Femur (tissue), 1 donor: Measurements from ENCODE around the gene FBXL20.
A peak's percentile ranks its signal among the peaks of the same experiment; 100 is the strongest.

Experiments
- DNase-seq: peaks from one replicate; pipeline ENCODE4 v3.0.0-alpha.2; 2017

FBXL20 gene

DNA sequence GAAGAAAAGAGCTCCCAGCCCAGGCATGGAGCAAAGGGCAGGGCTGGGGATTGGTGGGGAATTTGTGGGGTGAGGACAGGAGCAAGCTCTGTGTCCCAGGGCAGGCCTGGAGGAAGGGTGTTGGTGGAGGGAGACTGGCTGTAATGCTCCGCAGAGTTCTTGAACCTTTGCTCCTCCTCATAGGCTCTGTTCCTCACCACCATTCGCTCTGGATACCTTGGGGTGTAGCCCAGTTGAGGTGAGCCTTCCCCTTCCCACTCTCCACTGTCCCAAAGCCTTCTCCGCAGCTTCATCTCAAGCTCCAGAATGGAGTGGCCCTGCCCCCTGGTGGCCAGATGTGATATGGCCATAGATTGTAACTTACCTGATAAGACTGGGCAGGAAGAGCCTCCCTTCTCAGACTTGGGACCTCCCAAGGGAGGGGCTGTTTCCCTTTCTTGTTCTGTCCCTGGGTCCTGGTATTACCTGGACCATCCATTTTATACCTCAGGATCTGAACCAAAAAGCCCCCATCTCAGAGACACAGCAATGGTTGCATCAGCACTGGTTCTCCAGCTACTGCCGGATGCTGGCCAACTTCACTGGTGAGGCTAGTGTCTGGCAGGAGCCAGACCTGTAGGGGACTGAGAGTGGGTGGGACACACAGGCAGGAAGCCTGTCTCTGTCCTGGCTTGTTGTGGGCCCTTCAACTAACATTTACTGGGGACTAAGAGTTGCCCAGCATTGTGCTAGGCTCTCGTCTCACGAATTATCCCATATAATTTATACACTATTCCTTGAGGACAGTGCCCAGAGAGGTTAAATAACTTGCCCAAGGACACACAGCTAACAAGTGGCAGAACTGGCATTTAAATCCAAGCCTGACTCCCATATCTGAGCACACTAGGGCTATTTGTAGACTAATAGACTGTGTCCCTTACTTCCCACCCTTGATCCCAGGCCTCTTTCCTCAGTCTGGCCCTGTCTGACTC, 156.5 kb downstream of the FBXL20 start:
- DNase-seq = peak; percentile 89

- peak; percentile 55 for DNase-seq
These were observed 157.3 kb downstream of the FBXL20 start for GRCh38 chr17:39244016-39244599.

DNA sequence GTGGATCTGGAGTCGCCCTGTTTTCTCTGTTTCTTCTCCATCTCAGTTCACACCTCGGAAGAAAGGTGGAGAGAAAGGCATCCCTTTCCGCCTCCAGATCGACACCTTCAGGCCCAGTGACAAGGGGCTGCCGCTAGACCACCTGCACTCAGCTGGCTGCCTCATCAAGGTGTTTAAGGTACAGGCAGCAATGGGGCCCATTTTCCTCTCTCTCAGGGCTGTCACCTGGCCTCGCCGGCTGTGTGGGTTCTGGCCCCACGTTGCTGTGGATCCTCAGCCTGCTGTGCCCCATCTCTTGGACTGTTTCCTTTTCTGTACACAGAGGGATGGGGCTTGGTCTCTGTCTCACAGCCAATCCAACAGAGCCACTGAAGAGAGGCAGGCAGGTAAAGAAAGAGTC, 158.3 kb downstream of the FBXL20 start:
- no peak for DNase-seq

- DNase-seq = no peak
These were observed 160.8 kb downstream of the FBXL20 start for GRCh38 chr17:39240631-39241030.

DNA sequence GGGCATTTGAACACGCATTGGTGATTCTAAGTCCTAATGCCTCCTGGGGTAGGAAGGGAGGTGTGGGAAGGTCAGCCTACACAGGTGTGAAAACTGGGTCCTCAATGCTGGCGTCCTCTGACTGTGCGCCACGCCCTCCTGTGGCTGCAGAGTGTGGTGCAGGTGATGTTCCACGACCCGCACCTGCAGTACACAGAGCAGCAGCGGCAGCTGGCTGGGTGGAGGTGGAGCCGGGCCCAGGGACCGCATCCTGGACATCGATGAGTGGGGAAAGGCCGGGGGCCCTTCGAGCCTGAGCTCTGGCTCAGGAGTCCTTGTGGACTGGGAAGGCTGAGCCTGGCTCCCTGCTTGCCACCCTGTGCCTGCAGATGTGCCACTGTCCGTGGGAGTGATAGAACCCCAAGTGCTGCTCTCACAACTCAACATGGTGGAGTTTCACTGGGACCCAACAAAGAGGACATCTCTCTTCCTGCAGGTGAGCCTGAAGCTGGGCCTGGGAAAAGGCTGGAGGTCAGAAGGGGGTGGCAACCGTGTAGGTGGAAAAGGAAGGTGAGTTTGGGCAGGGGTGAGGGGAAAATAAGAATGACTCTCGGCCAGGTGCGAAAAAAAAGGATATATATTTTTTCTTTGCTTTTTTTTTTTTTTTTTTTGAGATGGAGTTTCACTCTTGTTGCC, 161.6 kb downstream of the FBXL20 start:
- no peak for DNase-seq

DNA sequence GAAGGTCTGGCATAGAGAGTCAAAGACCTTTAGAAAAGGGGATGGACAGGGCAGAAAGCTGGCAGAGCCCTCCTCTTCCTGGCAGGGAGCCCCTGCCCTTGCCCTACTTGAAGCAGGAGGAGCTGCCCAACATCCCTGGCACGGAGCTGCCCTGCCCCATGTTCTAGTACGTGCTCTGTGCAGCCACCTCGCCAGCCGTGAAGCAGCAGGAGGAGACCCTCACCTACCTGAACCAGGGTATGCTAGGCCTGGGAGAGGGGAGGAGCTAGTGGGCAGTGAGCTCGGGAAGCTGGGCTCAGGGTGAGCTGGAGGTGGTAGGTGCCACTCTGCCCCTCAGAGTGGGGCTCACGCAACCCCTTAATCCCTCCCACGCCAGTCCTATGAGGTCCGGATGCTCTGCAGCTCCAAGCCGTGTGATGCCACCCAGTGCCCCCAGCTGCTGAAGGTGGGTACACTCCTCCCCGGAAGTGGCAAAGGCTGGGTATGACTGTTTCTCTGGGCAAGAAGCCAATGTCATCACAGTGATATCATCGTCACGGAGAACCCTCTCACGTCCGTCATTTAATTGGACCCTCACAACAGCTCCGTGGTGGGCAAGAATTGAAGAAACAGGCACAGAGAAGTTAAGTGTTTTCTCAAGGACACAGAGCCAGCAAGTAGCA, 163.0 kb downstream of the FBXL20 start:
- DNase-seq = no peak

- no peak for DNase-seq
These were observed 163.8 kb downstream of the FBXL20 start for GRCh38 chr17:39237586-39237985.

DNA sequence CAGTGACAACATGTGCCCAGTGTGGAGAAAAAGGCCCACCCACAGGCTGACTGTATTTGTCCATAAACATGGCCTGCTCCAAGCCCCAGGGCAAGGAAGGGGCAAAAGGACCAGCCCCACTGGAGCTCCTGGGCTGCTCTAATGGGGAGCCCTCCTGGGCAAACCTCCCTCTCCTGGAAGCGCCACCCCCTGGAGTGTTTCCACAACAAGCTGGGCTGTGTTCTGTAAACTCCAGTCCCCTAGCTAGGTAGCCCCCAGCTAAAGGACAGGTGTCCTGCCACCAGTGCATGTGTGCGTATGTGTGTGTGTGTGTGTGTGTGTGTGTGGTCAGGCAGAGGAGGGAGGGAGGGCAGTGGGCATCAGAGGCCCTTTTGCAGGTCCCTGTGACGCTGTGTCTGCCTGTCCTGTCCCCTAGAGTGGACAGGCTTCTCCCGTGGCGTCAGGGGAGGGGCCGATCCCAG, 164.4 kb downstream of the FBXL20 start:
- no peak for DNase-seq

GRCh38 chr17:39236450-39236927, 164.9 kb downstream of the FBXL20 start:
- no peak for DNase-seq

DNA sequence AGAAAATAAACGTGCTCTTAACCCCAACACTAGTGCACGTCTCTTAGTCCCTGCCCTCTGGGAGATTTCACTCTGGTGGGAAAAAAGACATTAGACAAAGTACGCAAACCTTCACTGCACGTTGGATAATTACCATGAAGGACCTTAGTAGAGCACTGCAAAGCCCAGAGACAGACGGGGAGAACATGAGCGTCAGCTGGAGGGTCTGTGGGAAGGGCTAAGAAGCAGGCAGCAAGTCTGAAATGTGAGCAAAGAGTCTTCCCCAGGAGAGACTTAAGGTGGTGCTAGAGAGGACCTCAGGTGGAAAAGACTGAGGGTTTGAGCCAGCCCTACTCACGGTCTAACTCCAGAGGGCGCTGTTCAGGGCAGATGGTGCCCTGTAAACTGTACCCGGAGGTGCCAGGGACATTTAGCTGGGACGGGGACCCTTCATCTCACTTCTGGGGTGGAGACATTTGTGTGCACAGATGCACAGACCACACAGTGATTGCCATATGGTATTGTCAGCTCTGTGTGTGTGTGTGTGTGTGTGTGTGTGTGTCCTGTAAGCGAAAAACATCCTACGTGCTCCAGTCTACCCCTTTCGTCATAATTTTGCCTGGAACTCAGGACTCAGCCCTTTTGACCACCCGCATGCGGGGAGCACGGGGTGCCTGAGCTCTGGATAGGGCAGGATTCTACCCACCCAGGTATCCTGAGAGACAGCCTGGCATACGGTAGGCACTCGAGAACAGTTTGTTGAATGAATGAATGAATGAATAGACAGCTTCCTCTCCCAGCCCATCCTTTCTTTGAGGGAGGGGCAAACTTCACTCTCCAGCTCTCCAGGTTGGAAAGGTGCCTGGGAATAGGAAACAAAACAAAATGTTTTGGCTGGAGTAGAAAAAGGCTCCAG, 165.6 kb downstream of the FBXL20 start:
- no peak for DNase-seq

DNA sequence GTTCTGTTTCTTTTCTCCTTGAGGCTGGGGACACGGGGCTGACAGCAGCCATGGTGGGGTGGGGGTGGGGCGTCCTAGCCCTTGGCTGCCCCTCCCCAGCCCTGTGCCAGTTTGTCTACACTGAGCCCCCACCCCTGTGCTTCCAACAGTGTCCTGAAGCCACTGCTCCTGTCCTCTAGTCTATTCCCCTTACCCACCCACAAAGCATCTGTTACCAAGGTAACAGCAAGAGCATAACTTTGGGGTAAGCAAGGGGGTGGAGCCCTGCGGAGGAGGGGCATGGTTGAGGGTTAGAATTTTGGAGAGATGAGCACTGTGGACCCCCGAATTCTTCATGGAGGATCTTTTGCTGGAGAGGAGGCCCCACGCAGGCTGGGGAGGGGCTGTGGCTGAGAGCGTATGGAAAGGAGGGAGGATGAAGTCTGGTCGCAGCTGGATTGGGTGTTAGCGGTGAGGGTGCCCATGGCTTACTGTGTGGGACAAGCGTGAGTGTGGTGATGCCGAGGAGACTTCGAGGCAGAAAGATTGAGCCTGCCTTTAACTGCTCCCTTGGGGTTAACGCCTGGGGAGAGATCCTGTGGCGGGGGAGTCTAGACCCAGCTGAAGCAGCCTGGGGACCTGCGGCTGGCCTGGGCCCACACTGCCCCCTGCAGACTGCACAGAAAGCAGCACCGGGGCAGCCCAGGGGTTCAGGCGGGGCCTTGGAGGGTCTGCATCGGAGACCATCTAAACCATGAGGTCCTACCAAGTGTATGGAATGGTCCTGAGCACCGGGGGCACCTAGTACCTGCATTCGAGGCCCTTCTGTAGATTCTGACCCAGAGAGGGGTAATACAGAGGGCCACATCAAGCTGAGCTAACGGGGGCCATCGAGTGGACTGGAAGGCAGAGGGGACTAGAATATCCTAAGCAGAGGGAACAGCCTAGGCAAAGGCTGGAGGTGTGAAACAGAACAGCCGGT, 169.6 kb downstream of the FBXL20 start:
- peak; percentile 67 for DNase-seq

DNA sequence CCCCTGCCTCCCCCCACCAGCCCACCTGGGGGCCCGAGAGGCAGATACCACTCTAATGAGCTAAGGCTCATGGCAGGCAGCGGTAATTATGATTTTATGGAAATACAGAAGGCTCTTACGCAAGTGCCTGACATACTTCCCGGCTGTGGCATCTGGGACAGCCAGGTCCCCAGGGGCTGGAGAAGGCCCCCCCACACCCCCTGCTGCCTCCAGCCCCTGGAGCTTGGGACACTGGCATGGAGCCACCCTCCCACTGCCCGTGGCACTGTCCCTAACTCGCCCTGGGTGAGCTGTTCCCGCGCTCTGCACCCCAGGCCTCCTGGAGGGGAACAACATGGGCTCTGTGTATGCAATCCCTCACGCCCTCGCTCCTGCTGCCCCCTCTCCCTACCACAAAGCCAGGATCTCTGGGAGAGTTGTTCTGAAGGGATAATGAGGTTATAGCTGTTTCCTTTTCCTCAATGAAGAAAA, 170.3 kb downstream of the FBXL20 start:
- no peak for DNase-seq

DNA sequence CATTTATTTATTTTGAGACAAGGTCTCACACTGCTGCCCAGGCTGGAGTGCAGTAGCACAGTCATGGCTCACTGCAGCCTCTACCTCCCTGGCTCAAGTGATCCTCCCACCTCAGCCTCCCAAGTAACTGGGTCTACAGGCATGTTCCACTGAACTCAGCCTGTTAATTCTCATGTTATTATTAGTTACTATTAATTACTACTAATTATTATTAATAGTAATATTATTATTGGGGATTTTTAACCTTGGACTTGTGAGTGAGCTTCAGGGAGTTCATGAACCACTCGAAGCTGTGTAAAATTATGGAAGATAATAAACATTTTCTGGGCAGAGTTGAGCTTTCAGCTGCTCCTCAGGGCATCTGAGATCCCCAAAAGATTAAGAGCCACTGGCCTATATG, 171.1 kb downstream of the FBXL20 start:
- DNase-seq = no peak

DNA sequence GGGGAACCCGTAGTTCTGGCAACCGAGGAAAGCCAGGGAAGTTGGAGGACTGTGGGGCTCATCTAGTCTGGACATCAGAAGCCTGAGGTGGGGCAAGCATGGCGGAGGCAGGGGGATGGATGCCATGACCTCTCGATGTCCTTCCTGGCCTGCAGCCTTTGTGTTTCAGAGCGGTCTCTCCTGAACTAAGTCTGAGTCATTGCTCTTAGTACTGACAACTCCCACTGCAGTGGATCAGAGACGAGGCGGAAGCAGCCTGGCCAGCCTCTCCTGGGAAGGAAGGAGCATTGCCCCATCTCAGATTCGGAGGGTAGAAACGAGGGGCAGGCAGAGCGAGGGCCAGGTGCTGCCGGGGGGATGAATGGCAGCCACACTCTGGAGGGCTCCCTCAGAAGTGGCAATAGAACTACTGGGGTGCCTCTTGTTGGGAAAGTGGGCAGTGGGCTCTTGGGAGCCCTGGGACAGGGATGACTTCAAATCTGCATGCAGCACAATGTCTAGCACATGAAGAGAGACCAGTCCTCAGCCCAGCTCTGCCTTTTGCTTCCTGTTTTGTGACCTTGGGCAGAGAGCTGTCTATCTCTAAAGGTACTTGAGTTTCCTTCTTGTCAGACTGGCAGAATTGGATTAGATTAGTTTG, 172.0 kb downstream of the FBXL20 start:
- DNase-seq = no peak

GRCh38 chr17:39227364-39227919, 174.0 kb downstream of the FBXL20 start:
- DNase-seq = no peak

GRCh38 chr17:39225959-39226683, 175.3 kb downstream of the FBXL20 start:
- peak; percentile 90 for DNase-seq

- DNase-seq = no peak
These were observed 176.0 kb downstream of the FBXL20 start, which contains the start of gene STAC2 for GRCh38 chr17:39225308-39225958. Gene STAC2, minus strand, starts transcription at chr17:39225945. Its CDS starts 443 bp downstream, at chr17:39225502.

DNA sequence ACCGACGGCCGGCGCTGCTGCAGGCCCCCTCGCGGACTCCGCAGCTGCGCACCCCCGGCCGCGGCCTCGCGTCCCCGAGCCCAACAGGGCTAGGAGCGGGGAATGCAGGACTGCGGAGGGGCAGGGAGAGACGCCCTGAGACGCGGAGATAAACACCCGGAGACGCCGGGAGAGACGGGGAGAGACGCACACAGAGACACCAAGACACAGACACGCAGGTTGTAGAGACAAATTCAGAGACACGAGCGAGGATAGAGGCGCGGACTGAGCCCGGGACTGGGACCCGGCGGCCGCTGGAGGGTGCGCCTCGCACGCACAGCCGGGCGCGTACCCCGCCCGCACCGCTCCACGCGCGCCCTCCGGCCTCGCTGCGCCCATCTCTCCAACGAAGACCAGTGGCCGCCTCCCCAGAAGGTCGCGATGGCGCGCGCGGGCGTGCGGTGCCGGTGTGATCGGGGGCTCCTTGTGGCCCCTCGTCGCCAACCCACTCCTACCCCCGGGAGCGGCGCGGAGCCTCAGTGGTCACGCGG, 176.6 kb downstream of the FBXL20 start:
- no peak for DNase-seq
